NCI-H748 treated with DMSO at 0.1 percent for 48 hours (cell line): ENCODE data around the gene POLR3C.

Source experiments
- DNase-seq: peaks from one replicate; lab custom pipeline; 2025; lab: John Stamatoyannopoulos, UW

POLR3C gene

DNA sequence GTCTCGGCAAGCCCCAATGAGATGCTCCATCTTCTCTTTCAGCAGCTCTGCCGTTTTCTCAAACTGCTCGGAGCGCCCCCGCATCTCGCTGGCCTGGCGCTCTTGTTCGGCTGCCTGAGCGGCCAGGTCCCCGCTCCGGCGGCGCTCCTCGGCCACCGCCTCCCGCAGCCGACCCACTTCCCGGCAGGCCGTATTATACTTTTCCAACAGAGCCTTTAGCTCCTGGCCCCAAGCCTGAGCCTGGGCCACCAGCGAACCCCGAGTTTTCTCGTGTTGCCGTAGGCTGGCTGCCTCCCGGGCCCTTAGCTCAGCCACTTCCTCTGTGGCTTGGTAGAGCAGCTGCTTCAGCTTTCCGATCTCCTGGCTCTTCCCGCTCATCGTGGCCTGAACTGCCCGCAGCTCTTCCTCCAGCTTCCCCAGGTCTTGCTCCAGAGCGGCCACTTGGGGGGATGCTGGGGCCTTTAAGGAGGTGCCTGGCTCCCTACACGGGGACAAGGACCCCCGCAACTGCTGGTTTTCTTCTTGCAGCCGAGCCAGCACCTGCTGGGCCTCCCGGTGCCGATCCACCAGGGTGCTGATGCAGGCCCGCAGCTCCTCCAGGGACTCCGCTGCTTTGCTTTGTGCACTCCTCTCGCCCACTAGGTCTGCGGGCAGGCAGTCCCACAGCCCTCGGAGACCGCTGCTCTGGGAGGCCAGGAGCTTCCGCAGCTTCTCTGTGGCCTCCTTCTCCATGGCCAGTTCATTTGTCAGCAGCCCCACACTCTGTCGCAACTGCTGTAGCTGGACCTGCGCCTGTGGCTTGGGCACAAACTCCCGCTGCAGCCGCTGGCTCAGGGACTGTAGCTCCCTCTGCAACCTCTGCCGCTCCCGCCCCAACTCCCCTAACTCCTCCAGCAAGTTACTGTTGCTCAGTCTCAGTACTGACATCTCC, 48.3 kb downstream of the POLR3C start:
- no peak for DNase-seq

DNA sequence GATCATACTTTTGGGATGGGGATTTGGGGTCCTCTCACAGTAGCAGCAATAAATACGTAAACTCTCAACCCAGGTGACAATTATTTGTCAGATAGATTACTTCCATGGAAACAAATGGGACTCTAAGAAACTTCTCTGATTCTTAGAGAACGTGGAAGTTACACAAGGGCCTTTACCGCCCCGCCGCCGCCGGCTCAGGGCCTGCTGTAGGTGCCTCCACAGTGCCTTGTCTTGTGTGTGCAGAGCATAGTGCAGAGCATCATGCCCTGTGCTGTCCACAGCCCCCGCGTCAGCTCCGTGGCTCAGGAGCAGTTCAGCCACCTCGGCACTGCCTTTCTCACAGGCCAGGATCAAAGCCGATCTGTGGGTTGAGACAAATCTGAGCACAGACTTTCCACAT, 50.6 kb downstream of the POLR3C start:
- no peak for DNase-seq

DNA sequence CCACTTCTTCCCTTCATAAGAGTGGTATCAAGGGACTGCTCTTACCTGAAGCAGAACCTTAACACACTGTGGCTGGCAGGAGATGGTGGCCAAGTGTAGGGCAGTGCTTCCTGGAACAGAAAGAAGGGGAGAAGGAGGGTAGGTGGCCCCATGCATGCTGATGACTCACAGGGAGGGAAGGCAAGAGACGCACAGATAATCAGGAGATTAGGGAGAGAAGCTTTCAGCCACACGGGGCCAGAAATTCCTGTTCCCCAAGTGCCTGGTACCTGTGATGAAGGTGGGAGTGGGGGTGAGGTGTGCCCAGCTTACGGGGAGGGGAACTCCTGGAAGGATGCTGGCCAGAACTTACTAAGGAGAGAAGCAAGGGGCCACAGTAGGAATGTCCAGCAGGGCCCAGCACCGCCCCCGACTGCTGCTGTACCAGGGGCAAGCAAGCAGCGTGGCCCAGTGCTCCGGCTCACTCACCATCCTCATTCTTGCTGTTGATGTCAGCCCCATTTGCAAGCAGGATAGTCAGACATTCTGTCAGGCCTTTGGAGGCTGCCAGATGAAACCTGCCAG, 54.0 kb downstream of the POLR3C start:
- no peak for DNase-seq

DNA sequence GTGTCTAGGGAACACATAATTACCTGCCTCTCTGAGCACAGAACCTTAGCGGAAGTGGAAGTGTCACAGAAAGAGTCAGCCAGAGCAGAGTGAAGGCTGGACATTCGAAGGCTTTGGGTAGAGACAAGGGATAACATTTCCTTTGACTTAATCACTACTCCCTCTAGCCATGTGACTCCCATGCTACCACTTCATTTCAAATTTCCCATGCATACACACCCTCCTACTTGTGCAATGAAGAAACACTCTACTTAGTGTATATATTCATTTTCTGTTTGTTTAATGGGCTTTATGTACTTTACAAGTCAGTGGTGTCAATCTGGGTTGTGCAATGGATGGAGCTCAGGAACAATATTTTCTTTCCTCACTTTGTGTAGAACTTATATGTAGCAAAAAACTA, 54.7 kb downstream of the POLR3C start:
- DNase-seq = no peak

DNA sequence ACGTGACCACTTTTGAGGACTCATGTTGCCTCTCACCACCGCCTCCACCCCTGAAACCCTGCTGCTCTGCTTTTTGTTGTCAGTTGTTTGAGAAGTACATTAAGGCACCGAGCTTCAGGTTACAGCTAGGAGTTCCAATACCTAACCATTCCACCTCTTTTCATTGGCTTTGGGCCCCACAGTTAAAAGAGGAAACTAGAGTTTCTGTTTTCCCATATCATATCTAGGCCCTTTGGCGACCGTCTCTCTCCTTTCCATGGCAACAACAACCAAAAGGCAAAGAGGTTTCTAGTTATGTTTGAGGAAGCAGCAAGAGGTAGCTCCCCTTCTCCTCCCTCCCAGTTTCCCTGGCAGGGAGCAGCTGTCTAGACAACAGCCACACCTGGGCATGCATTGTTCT, 55.8 kb downstream of the POLR3C start:
- DNase-seq = peak; percentile 97

DNA sequence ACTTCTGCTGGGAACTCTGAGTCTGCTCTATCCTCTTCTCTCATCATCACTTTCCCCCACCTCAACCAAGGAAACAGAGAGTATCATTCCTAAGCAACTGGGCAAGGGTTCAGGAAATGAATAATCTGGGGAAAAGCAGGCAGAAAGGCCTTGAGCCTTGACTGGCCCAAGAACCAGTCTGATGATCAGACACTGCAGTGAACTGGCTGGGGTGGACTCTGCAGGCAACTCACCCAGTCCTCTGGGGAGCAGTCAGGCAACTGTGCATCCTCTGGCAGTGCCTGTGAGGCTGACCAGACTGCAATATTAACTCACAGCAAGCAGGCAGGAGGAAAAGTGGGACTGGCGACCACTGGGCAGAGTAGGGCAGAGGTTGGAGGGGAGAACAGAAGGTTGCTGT, 60.7 kb downstream of the POLR3C start:
- DNase-seq = no peak

DNA sequence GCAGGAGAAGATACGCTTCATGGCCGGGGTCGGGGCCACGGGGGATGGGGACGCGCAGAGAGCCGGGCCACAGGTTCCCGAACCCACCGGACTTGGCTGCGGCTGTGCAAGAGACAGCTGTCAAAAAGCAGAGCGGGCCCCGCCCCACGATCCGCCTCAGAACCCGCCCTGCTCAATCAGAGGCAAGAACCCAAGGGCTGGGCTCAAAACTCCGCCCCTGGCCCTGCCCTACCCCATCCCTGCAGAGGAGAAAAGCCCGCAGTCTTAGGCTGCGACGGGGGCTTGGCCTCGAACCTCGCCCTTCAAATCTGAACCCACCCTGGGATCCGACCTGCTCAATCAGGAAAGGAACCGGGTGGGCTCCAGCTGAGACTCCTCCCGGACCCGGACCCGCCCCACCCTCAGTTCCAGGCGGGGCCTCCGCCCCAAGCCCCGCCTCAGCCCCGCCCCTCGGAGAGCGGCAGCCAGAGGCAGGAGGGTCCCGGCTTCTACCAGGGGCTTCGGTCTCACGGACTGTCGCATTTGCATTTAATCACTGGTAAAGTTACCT, 61.8 kb downstream of the POLR3C start, which contains the start of gene ANKRD35:
Gene ANKRD35 (minus strand): TSS at position 129 of the 550 bp plus-strand sequence. CDS start 108 bp downstream, at position 21.
- peak; percentile 60 for DNase-seq

DNA sequence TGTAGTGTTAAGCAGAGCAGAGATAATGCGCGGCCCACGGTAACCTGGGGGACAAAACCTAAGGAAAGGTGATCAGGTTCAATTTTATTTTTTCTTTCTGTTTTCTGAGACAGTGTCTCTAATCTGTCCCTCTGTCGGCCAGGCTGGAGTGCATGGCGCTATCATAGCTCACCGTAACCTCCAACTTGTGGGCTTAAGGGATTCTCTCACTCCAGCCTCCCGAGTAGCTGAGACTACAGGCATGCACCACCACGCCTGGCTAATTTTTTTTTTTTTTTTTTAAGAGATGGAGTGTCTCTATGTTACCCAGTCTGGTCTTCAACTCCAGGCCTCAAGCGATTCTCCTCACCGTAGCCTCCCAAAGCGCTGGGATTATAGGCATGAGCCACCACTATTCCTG, 62.4 kb downstream of the POLR3C start:
- no peak for DNase-seq

DNA sequence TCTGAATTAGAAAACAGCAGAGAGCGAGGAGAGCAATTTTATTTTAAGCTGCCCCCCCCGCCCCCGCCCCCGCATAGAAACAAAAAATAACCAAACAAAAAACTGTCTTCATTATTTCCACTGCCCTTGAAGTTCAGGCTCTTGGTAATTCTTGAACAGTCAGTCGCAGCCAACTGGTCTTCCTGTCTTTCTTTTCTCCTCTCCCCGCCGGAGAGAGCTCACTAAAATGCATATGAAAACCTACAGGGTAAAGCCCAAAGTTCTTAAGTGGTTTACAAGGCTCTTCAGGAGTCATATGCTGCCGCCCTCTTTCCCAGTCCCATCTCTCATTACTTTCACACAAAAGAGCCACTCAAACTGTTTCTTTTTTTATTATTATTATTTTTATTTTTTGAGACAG, 62.8 kb downstream of the POLR3C start:
- no peak for DNase-seq

DNA sequence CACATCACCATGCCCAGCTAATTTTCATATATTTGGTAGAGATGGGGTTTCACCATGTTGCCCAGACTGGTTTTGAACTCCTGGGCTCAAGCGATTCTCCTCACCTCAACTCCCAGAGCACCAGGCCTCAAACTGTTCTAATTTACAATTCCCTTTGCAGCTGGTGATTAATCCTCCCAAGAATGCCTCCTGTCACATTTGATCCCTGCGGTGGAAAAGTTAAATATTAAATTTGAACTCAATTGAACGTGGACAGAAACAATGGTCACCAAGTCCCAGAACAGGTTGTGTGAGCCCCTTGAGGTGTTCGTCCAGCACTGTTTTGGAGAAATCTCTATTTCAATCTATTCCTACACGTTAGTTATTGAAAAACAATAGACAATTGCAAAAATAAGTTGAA, 63.6 kb downstream of the POLR3C start:
- no peak for DNase-seq

DNA sequence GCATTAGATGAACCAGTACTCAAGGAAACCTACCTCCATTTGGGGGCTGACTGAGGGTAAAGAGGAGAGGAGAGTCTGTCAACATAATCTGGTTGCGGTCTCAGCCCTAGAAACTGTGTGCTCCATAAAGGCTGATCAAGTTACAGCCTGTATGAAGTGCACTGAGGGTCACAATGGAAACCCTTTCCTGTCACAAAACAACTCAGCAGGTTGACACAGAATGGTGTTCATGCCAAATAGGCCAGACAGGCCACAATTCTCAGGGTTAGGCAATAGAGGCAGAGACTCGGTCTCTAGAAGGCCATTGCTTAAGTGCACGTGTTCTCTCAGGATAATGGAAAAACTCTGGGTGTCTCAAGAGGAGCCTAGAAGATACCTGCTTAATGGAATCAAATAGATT, 65.7 kb downstream of the POLR3C start:
- peak; percentile 3 for DNase-seq

DNA sequence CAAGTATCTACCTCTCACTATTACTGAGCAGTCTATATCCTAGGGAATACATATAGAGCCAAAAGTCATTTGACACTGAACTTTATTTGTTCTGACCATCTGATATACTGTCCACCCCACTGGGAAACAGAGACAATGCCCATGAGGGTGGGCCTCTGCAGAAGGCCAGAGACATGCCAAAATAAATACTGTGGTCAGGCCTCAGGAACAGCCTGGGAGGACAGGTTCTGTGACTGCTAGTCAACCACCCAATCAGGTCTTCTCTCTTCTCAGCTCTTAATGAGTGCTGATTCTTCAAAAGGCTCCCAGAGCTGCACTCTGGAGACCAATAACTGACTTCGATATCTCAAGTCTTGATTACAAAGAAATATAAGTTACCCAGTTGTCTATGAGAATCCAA, 67.1 kb downstream of the POLR3C start:
- no peak for DNase-seq

DNA sequence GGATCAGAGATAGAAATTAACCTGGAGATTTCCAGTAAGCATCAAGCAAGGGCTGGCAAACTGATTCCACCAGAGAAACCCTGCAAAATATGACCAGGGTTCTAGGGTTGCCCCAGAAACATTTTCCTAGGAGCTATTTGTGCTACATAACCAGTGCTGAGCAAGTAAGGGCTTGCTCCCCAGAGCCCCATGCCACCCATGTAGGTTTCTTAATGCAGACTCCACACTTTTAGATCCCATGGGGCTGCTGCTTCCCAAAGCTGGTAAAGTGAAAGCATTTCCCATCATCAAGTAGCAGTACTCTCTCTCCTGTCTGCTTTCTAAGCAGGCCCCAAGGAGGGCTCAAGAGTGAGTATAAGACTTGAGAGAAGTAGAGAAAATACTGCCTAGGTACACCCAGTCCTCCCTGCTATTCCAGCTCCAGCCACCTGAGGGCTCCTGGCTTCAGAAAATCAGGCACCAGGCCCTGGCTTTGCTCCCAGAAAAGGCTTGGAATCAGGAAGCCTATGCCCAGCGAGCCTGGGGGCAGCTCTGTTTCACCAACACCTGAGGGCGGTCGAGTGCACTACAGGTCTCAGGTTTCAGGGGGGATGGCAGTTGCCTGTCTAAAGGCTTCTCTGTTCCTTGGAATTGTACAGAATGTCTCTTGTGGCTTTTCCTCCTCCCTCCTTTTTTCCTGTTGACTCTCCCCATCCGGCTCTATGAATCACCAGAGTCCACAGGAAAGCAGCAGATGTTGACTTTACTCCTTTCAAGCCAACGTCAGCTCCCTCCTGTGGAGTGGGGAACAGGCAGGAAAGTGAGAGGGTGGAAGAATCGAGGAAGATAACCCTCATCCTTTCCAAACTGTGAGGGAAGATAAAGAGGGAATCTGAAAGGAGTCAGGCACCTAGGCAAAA, 67.8 kb downstream of the POLR3C start:
- peak; percentile 97 for DNase-seq

DNA sequence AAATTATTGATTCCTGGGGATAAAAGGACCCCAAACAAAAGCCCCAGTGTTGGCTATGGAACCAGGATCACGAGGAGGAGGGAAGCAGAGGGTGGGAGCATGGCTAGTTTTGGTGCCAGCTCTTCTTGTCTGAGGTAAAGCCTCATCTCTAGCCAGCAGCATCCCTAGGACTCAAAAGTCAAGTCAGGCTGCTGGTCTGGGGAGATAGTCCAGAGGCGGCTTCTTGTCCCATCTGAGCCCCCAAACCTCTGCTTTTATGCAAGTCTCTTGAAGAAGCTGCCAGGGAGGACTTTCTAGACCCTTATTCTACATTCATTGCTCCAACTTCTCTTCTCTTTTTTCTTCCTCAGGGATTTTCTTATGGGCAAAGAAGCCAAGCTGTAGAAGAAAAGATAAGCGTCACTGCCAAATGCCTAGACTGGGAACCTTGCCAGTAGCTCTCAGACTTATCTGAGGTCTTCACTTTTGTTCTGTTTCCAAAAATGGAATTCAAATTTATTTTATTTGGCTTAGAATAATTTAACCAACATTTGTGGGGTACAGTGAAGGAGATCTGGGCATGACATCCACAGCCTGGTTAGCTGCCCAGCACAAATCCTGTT, 68.6 kb downstream of the POLR3C start:
- DNase-seq = no peak

DNA sequence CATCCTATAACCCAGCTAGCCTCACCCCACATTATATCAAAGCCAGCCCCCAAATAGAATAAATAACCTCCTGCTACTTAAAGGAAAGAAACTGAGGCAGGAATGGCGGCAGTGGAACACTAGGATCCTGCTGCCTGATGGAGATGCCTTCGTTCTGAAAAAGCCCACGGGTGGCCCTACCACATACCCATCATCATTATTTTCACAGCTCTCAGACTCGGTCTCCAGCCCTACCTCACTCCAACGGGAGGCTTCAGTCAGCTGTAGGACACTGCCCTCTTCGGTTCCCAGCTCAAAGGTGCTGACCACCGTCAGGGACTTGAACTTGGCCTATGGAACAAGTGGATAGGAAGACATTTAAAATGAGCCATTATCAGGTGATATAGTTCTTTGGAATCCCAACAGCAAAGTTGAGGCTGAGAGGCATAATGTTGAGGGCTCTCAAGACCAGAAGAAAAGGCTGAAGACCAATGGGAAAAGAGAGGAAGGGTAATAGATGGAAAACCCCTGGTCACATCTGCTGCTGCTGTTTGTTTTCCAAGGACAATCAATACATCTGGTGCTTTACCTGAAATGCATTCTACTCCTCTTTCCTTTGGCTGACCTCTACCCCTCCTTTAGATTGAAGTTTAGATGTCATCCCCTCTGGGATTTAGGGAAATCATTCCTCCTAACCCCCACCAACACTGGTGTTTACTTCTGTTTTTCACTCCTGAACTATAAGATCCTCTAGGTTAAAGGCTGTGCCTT, 69.5 kb downstream of the POLR3C start:
- DNase-seq = no peak
